T follicular helper cell (primary cell): Measurements from ENCODE around the gene ADAMTS12.
"Not testable (repeated sequence)": the region's sequence is repeated elsewhere in the genome, so short reads cannot be mapped to it uniquely, and the experiment has no call there.

Source experiments
- DNase-seq: peaks from one replicate; pipeline ENCODE4 v3.0.0-alpha.2; 2020; ENCODE audit warnings: low read depth
- total RNA-seq, 2 experiments: gene quantifications; one replicate each; lab custom pipeline; 2026; lab: John Stamatoyannopoulos, UW

Gene ADAMTS12, protein sequence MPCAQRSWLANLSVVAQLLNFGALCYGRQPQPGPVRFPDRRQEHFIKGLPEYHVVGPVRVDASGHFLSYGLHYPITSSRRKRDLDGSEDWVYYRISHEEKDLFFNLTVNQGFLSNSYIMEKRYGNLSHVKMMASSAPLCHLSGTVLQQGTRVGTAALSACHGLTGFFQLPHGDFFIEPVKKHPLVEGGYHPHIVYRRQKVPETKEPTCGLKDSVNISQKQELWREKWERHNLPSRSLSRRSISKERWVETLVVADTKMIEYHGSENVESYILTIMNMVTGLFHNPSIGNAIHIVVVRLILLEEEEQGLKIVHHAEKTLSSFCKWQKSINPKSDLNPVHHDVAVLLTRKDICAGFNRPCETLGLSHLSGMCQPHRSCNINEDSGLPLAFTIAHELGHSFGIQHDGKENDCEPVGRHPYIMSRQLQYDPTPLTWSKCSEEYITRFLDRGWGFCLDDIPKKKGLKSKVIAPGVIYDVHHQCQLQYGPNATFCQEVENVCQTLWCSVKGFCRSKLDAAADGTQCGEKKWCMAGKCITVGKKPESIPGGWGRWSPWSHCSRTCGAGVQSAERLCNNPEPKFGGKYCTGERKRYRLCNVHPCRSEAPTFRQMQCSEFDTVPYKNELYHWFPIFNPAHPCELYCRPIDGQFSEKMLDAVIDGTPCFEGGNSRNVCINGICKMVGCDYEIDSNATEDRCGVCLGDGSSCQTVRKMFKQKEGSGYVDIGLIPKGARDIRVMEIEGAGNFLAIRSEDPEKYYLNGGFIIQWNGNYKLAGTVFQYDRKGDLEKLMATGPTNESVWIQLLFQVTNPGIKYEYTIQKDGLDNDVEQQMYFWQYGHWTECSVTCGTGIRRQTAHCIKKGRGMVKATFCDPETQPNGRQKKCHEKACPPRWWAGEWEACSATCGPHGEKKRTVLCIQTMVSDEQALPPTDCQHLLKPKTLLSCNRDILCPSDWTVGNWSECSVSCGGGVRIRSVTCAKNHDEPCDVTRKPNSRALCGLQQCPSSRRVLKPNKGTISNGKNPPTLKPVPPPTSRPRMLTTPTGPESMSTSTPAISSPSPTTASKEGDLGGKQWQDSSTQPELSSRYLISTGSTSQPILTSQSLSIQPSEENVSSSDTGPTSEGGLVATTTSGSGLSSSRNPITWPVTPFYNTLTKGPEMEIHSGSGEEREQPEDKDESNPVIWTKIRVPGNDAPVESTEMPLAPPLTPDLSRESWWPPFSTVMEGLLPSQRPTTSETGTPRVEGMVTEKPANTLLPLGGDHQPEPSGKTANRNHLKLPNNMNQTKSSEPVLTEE (N-terminal part only)
- 0 reads per million in 2 experiments for total RNA-seq

DNA sequence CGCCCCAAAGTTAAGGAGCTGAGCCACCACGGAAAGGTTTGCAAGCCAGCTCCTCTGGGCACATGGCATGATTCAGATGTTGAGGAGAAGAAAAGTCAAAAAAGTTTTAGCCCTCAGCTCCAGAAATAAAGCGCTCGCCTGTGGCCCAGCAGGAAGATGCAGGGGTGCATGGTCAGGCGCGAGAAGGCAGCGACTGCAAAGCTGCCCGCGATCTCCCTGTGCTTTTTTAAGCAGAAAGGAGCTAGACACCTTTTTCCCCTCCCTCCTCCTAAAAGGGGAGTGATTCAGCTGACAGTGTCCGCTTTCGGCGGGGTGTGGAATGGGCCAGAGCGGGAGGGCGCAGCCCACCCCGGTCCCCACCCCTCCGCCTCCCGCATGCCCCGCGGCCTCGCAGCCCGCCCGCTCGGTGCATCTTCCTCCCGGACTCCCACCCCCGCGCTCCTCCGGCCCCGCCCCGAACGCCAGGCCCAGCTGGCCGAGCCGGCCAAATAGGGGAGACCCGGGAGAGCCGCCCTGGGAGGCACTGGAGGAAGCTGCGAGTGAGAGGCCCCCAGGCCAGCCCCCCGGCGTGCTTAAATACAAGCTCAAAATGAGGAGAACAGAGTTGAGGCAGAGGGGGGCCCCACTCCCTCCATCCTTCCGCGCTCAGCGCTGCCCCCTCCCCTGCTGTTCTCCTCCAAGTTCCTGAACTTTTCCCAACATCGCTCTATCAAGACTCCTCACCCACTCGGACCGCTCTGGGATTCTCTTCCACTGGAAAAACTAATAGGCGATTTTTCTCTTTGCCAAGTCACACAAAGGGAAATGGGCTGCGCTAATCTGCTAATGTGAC, at the start of gene ADAMTS12:
TSS of gene ADAMTS12 (minus strand) at position 203 of the 832 bp plus-strand sequence. CDS start at position 69, 134 bp downstream.
- DNase-seq, result no peak

DNA sequence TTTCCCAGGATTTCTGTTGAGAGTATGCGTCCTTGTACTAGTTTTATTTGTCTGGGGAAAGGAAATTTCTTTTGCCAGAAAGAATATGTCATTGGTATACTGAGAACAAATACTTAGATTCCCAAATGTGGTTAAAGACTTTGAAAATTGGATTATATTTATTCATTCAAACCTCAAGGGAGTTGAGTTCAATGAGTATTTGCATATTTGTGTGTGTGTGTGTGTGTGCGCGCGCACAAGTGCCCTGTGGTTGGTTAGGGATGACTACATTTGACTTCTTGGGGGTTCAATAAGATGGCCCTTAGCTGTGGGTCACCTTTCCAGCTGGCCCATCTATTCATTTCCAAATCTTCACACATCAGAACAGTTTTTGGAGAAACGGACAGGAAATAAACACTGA, 49.3 kb upstream of the ADAMTS12 start:
- DNase-seq, result no peak

DNA sequence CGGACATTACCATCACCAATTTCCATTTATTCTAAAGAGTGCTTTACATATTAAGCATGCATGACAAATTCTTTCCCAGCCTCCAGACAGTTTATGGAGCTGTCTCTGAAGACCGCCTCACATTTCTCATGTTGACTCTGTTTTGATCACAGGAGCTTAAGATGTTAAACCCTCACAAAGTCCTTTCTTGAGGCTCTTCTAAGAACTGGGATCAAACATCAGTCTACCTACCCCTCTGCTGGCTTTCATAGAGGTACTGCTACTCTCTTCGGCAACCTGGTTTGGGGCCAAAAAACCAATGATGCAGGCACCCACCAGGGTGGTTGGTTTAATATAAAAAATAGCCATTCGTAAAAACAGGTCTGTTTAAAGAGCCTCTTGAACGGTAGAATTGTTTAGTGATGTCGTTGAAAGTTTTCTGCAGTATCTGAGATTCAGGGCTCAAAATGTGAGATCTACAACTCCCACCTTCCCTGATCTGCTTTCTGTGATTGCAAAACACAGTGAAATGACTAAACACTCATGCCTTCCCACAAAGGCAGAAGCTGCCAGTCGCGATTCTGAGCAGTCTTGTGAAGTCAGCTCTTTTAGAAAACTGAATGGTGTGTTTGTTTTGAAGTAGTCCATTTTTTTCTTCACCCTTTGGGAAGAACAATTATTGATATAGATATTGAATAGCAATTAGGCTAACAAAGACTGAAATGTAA, 47.9 kb upstream of the ADAMTS12 start:
- no peak for DNase-seq

DNA sequence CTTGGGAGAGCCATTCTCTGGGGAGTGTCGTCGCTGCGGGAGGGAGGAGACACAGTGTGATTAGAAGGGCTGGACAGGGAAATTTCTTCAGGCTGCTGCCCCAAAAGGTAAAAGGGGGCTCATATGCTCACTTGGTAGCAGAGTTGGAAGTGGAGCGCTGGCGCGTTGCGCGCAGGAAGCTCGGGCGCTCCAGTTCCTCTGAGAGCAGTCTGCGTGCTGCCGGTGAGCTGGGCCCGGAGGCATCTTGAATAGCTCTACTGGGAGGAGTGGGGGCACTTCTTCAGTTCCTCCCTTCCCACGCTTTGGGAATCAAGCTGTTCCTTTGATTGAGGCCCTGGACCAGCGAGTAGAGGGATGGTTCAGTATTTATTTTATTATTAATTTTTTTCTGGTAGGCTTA, 47.1 kb upstream of the ADAMTS12 start:
- no peak for DNase-seq

DNA sequence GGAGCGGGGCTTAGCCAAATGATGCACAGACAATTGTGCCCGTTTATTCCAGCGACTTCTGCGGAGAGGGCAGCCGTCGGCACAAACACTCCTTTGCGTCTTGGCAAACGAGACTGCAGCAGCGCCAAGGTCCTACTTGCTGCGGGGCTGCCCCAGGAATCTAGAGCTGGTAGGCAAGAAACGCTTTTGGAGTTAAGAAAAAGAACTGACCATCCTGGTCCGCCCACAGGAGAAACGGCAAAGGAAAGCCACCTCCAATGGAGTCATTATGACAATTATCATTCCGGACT, 46.7 kb upstream of the ADAMTS12 start:
- DNase-seq, result no peak

DNA sequence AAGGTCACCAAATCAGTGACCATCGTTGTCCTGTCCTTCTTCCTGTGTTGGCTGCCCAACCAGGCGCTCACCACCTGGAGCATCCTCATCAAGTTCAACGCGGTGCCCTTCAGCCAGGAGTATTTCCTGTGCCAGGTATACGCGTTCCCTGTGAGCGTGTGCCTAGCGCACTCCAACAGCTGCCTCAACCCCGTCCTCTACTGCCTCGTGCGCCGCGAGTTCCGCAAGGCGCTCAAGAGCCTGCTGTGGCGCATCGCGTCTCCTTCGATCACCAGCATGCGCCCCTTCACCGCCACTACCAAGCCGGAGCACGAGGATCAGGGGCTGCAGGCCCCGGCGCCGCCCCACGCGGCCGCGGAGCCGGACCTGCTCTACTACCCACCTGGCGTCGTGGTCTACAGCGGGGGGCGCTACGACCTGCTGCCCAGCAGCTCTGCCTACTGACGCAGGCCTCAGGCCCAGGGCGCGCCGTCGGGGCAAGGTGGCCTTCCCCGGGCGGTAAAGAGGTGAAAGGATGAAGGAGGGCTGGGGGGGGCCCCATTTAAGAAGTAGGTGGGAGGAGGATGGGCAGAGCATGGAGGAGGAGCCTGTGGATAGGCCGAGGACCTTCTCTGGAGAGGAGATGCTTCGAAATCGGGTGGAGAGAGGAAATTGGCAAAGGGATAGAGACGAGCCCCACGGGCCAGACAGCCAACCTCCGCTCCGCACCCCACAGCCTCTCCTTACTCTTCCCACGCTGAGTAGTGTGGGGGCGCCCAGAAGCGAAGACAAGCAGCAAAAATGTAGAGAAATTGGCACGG, 46.1 kb upstream of the ADAMTS12 start:
- DNase-seq, result no peak

DNA sequence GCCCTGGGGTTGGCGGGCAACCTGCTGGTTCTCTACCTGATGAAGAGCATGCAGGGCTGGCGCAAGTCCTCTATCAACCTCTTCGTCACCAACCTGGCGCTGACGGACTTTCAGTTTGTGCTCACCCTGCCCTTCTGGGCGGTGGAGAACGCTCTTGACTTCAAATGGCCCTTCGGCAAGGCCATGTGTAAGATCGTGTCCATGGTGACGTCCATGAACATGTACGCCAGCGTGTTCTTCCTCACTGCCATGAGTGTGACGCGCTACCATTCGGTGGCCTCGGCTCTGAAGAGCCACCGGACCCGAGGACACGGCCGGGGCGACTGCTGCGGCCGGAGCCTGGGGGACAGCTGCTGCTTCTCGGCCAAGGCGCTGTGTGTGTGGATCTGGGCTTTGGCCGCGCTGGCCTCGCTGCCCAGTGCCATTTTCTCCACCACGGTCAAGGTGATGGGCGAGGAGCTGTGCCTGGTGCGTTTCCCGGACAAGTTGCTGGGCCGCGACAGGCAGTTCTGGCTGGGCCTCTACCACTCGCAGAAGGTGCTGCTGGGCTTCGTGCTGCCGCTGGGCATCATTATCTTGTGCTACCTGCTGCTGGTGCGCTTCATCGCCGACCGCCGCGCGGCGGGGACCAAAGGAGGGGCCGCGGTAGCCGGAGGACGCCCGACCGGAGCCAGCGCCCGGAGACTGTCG, 45.4 kb upstream of the ADAMTS12 start:
- no peak for DNase-seq

DNA sequence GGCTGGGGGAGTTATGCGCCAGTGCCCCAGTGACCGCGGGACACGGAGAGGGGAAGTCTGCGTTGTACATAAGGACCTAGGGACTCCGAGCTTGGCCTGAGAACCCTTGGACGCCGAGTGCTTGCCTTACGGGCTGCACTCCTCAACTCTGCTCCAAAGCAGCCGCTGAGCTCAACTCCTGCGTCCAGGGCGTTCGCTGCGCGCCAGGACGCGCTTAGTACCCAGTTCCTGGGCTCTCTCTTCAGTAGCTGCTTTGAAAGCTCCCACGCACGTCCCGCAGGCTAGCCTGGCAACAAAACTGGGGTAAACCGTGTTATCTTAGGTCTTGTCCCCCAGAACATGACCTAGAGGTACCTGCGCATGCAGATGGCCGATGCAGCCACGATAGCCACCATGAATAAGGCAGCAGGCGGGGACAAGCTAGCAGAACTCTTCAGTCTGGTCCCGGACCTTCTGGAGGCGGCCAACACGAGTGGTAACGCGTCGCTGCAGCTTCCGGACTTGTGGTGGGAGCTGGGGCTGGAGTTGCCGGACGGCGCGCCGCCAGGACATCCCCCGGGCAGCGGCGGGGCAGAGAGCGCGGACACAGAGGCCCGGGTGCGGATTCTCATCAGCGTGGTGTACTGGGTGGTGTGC, 44.7 kb upstream of the ADAMTS12 start, which contains the start of gene RXFP3:
TSS of gene RXFP3 (plus strand) at position 6 of the 636 bp plus-strand sequence. CDS start at position 361, 355 bp downstream.
- DNase-seq, result no peak

DNA sequence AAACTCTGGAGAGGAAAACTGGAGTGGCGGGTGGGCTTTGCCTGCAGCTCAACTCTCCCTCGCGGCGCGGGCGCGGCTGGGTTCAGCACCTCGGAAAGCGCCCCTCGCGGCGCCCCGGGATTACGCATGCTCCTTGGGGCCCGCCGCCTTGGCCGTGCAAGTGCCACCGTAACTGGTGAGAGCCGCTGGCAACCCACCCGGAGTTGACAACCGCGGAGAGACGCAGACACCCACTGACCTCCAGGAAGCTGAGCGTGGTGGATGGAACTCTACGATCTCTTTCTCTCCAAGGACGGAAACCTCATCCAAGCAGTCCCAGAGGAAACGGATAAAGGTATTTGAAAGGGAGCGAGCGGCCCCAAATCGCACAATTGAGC, 44.2 kb upstream of the ADAMTS12 start:
- DNase-seq, result no peak

DNA sequence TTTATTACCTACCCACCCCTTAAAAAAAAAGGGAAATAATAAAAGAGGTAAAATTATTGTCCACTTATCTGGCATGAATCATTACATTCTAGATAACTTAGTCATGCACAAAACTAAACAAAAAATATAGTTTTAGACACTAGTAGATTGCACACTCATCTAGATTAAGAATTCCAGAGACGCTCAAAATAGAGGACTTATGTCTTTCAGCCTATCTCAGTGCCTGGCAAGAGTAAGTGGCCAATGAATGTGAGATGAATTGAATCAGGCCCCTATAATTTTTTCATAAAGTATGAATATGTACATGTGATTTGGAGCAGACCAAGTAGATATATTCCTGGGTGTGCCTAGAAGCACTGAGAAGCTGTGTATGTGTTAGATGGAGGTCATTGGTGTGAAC, 42.4 kb upstream of the ADAMTS12 start:
- DNase-seq, result no peak

DNA sequence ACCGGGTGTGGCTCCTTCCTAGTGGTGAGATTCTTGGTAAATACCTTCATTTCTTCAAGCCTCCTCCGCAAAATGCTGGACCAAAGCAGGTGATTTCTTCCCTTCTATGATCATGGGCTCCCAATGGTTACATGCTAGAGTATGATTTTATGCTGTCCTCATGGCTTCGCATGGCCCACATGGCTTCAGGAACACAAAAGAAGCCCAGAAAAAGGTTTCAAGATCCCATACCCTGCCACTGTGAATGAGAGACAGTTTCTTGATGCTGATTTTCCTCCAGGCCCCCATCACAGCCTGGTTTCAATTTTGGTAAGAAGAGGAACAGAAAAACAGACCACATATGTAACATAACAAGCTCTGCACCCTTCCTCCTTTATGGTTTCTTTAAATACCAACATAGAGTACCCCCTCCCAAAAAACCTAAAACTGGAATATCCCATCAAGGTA, 42.0 kb upstream of the ADAMTS12 start:
- DNase-seq, result no peak

DNA sequence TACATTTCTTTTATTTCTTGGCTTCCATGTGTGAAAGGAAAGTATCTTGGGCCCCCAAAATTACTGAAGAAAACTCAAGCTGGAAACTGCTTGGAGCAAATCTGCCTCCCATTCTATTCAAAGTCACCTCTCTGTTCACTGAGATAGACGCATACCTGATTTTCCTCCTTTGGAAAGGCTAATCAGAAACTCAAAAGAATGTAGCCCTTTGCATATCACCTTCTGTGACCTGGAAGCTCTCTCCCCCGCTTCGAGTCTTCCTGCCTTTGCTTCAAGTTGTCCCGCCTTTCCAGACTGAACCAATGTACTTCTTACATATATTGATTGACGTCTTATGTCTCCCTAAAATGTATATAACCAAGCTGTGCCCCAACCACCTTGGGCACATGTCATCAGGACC, 39.3 kb upstream of the ADAMTS12 start:
- no peak for DNase-seq

DNA sequence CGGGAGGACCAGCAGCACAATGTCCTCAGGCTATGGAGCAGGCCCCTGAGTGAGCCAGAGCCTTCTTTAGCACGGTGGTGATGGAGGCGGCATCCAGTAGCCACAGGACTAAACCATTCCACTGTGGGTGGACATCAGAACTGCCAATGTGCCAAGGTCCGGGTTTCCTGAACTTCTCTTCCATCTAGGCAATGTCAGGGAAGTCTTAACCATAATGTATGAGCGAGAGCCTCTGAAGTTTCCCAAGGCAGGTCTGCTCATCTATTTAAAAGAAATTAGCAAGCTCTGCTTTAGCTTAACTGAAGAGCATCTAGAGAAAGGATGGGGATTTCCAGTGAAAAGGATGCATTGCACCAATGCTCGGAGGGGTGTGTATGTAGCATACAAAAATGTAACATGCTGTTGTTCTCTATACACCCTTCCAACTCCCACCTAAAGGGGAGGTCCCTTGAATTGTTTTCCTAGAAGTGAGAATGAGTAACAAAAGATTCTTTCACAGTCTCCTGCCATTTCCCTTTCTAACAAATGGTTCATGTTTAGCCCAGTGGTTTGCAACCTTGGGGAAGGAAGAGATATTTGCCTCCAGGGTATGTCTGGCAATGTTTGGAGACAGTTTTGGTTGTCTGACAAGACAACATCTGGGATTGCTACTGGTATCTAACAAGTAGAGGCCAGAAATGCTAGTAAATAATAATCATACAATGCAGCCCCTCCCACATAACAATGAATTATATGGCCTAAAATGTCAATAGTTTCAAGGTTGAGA, 38.3 kb upstream of the ADAMTS12 start:
- no peak for DNase-seq

DNA sequence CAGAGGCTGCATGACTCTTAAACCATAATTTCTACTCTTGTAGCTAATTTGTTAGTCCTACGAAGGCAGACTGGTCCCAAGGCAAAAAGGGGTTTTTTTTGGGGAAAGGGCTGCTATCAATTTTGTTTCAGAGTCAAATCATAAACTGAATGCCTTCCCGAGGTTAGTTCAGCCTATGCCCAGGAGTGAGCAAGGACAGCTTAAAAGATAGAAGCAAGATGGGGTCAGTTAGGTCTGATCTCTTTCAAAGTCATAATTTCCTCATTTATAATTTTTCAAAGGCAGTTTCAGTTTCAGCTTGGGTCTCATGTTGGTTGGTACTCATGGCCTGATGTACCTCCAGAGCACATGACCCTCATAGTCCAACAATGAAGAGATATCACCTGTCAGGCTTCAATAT, 36.5 kb upstream of the ADAMTS12 start:
- DNase-seq, result no peak

DNA sequence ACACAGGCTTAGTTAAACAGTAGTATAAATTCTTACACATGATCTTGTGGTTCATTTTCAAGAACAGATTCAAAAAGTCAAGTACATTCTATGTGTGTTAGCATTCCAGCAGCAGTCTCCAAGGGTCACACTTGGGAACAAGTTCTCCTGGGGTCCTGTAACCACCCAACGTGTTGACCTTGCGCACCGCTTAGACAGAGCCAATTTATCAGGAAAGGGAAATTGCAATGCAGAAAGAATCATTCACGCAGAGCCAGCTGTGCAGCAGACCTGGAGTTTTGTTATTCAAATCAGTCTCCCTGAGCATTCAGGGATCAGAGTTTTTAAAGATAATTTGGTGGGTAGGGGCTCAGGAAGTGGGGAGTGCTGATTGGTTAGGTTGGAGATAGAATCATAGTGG, 35.9 kb upstream of the ADAMTS12 start:
- no peak for DNase-seq

DNA sequence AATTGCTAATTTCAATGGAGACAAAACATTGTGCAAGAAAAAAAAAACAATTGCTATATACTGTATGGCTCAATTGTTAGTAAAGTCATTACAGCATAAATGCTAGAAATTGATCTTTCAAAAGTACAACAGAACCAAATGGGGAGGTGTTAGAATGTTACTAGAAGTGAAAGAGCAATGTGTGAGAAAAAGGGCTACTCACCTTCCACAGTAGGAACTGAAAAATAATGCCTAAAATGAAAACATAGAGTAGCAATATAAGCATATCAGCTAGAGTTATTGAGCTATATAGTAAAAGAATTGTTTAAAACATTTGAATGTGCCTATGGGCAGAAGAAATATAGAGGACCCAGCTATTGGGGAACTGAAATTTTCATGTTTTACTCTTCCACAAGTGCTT, 33.5 kb upstream of the ADAMTS12 start:
- no peak for DNase-seq

DNA sequence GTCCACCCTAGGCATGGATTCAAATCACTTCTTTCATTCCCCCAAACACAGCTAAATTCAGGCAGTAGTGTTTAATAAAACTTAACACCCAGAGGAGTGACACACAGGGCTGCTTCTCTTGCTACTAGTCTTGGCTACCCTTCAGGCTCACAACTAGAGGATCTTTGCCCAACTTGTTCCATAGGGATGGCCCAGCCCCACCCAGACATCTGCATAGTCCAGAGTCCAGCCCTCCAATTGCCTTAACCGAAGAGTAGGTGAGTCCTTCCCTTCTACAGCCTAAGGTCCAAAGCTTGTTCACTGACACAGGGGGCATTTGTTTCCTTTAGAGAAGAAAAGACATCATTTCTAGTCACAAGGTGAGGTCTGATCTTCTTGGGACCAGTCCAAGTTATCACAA, 29.2 kb upstream of the ADAMTS12 start:
- DNase-seq, result no peak

DNA sequence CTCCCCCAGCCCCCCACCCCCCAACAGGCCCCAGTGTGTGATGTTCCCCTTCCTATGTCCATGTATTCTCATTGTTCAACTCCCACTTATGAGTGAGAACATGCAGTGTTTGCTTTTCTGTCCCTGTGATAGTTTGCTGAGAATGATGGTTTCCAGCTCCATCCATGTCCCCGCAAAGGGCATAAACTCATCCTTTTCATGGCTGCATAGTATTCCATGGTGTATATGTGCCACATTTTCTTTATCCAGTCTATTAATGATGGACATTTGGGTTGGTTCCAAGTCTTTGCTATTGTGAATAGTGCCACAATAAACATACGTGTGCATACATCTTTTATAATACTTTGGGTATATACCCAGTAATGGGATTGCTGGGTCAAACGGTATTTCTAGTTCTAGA, 23.1 kb upstream of the ADAMTS12 start:
- DNase-seq, result not testable (repeated sequence)
